Testis (tissue), 3 donors: ENCODE results near the gene PPP6R2. TPM values are rescaled to one million over a fixed set of nuclear protein-coding genes. Genes with fewer than 3 reads are reported as not detected.

Source experiments
- DNase-seq: peaks from one replicate; pipeline ENCODE4 v3.0.0-alpha.2; 2019
- H3K27ac ChIP-seq, 2 donors: fragments of 200-600 bp; sonication (generic); one replicate each; pipeline ENCODE4 v1.5.1; 2019
- H3K27me3 ChIP-seq: fragments of 200-600 bp; sonication (generic); one replicate; pipeline ENCODE4 v1.5.1; 2019
- H3K36me3 ChIP-seq: fragments of 200-600 bp; sonication (generic); one replicate; pipeline ENCODE4 v1.5.1; 2017; ENCODE audit warnings: low read depth; ENCODE audit errors: missing control alignments
- H3K4me1 ChIP-seq: fragments of 200-600 bp; sonication (generic); one replicate; pipeline ENCODE4 v1.5.1; 2019
- H3K4me3 ChIP-seq, 2 donors: fragments of 200-600 bp; sonication (generic); one replicate each; pipeline ENCODE4 v1.5.1; 2017 to 2019
- H3K9me3 ChIP-seq: fragments of 200-600 bp; sonication (generic); one replicate; pipeline ENCODE4 v1.5.1; 2017
- POLR2A ChIP-seq: fragments of 450-650 bp; IDR thresholded peaks from one replicate; pipeline ENCODE4 v1.6.1; 2017; ENCODE audit warnings: antibody characterized with exemption, mild to moderate bottlenecking, moderate library complexity
- WGBS, 2 donors: methylation state at CpG; one replicate each; pipeline ENCODE4 v1.1.5; 2018; 5-methylcytosine and 5-hydroxymethylcytosine counted together
- intact Hi-C: fragments of 100-400 bp; cut with DNase I; formaldehyde crosslinking; loops from one replicate; pipeline ENCODE4 v1.15.1; 2023; ENCODE audit warnings: low total_unique reads
- polyA plus RNA-seq: library from polyadenylated mRNA; stranded (reverse); fragments of 350-450 nt; fragmentation: Illumina TruSeq; extraction: RNeasy Lipid Tissue Mini Kit (QIAGEN cat#74804); gene quantifications from one replicate; pipeline ENCODE4 v1.2.3, GENCODE V29; 2014; ENCODE audit warnings: low read depth, low replicate concordance; ENCODE audit not compliant: insufficient read depth
- total RNA-seq, 2 donors: library from RNA; depleted of rRNA; stranded (reverse); fragments of >200 nt; gene quantifications; one replicate each; pipeline ENCODE4 v1.2.3, GENCODE V29; 2016
- TF ChIP-seq, protein P1 (sequence below), 3 experiments: fragments of 450-650 bp in 2 of 3; fragments of 200-600 bp in 1 of 3; sonication (generic) in 1 of 3; IDR thresholded peaks; one replicate each; pipeline ENCODE4 v1.5.1; 2016 to 2019; ENCODE audit warnings: antibody characterized with exemption in 3 of 3, mild to moderate bottlenecking in 2 of 3, moderate library complexity in 1 of 3

PPP6R2 gene
- total and polyA plus RNA-seq, 3 donors from 2014 or later = 123 to 142 (median 138) TPM

DNA sequence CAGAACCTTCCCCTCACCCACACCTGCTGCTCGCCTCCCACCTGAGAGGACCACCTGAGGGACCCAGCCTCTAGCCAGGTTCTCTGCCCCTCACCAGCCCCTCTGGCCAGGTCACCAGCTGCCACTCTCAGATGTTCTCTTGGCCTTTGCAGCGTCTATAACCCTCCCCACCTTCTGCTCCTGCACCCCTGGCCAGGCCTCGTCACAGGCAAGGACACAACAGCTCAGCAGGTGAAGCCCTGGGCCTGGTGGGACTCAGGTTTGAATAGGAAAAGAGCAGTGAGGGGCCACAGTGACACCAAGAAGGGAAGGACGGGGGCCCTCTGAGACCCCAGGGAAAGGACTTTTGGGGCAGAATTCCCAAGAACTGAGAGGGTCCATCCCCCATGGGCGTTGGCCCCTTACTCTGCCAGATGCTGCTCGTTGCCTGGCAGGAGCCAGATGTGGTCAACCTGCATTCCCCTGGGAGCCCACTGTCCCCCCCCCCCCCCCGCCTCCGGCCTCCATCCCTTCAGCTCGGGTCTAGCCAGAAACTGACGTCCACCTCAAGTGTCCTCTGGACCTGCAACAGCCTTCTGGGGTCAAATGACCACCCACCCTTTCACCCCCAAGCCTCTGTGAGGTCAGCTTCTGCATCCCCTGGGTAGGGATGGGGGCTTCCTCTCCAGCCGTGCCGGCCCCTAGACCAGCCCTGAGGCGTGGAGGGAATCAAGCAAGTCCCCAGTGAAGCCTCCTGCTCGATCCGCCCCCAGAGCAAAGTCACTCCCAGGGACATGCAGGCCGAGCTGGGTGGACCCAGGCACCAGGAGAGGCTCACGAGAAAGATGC lies 103.0 kb downstream of the PPP6R2 start:
- H3K27me3 ChIP-seq = no peaks in the 10 kb centered on the region
- H3K4me1 ChIP-seq = peaks cover 9% of the 10 kb centered on the region
- 88 to 93% methylated on average over 13 to 17 of the region's 17 CpGs for WGBS, 2 donors
- no peaks in the 10 kb centered on the region for H3K9me3 ChIP-seq
- no peak for DNase-seq
- intact Hi-C loops = no loop called here
- H3K36me3 ChIP-seq = no peaks in the 10 kb centered on the region
- H3K4me3 ChIP-seq = no peak overlapping the region
- TF ChIP-seq, protein P1, sequence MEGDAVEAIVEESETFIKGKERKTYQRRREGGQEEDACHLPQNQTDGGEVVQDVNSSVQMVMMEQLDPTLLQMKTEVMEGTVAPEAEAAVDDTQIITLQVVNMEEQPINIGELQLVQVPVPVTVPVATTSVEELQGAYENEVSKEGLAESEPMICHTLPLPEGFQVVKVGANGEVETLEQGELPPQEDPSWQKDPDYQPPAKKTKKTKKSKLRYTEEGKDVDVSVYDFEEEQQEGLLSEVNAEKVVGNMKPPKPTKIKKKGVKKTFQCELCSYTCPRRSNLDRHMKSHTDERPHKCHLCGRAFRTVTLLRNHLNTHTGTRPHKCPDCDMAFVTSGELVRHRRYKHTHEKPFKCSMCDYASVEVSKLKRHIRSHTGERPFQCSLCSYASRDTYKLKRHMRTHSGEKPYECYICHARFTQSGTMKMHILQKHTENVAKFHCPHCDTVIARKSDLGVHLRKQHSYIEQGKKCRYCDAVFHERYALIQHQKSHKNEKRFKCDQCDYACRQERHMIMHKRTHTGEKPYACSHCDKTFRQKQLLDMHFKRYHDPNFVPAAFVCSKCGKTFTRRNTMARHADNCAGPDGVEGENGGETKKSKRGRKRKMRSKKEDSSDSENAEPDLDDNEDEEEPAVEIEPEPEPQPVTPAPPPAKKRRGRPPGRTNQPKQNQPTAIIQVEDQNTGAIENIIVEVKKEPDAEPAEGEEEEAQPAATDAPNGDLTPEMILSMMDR (IDR thresholded peaks at IDR 0.05) = no peak
- TF ChIP-seq POLR2A = no peak
- H3K27ac ChIP-seq = no peak overlapping the region

DNA sequence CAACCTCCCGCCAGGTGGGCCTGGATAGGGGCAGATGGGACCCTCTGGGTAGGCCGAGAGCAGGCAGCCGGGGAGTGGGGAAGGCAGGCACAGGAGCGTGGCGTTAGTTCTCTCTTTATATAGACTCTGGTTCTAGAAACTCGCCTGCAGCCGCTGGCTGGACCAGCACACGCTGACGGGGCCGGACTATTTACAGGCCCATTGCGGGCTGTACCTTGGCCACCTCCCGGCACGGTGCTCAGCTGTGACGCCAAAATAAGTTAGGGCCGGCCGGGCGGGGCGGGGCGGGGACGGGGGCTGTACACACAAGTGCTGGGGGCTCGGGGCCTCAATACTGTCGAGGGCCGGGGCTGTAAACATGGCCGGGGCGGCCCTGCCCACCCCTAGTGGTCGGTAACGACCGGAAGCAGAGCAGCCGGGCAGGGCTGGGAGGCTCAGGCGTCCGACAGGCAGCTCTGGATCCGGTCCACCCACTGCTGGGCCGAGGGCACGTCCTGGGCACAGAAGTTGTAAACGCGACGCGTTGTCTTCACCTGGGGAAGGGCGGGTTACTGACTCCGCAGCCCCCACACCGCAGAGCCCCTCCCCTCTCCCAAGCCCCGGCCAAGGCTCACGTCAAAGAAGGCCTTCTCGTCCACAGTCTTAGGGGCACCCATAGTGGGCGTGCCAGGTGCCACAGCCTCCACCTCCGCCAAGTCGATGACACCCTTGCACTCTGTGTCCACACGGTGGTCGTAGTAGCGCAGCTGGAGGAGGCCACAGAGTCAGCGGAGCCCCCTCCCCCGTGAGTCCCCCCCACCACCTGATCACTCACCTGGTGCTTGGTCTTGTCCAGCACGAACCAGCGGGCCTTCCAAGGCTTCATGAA lies 103.8 kb downstream of the PPP6R2 start:
- intact Hi-C loops = no loop called here
- H3K27me3 ChIP-seq = no peaks in the 10 kb centered on the region
- no peak overlapping the region for H3K27ac ChIP-seq
- no peaks in the 10 kb centered on the region for H3K9me3 ChIP-seq
- no peak for DNase-seq
- H3K4me3 ChIP-seq = no peak overlapping the region
- 91 to 92% methylated on average over 31 to 54 of the region's 54 CpGs for WGBS, 2 donors
- peaks cover 9% of the 10 kb centered on the region for H3K4me1 ChIP-seq
- no peaks in the 10 kb centered on the region for H3K36me3 ChIP-seq
- no peak for TF ChIP-seq POLR2A
- TF ChIP-seq, protein P1 (IDR thresholded peaks at IDR 0.05) = no peak

DNA sequence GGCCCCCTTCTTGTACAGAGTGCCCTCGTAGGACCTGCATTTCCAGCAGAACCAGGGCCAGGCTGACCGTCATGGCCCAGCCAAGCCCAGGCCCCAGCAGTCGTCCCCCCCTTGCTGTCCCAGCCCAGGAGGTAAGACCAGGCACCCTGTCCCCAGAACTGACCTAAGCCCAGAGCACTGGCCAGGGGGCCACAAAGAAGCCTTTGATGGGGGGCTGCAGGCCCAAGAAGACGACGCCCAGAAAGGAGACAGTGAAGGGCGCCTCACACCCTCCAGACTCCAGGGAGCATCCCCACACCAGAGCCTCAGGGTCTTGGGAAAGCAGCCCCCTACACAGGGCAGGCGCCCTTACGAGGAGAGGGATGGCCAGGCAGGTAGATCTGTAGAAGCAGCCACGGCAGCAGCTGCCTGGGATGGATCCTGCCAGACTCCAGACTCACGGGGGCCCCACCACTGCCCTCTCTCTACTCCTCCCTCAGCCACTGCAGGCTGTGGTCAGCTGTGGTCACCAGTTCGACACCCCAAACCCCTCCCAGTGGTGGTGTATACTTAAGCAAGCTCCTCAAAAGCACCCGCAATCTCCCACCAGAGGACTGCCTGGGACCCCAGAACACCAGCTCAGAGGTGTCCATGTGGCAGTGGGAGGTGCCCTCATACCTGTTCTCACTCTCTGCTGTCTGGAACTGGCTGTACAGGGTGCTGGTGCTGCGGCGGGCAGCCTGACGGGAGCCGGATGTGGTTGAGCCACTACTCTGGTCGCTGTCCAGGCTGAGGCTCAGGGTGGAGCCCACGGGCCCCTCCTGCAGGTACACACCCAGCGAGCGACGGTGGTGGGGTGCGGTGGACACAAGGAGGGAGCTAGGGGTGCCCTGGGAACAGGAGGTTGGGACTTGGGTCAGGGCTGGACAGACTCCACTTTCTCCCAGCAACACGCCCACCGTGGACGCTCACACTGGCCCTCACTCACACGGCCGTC lies 104.7 kb downstream of the PPP6R2 start:
- H3K36me3 ChIP-seq = no peaks in the 10 kb centered on the region

DNA sequence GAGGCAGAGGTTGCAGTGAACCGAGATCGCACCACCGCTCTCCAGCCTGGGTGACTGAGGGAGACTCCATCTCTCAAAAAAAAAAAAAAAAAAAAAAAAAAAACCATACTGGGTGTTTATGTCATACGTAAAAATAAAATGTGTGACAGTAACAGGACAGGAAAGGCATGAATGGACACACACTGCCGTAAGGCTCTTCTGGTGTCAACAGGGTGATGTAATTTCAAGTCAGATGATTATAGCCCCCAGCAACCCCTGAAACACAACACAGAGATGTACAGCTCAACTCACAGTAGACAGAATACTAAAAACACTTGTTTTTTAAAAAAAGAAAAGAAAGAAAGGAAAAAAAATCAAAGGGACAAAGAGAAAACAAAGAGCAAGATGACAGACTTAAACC lies 109.5 kb downstream of the PPP6R2 start:
- 84 to 90% methylated on average over 2 to 5 of the region's 5 CpGs for WGBS, 2 donors

More for the DNA sequence above, 104.7 kb downstream of the PPP6R2 start:
- WGBS, 2 donors = 90 to 97% methylated on average over 13 to 27 of the region's 27 CpGs
- intact Hi-C loops = no loop called here
- H3K4me1 ChIP-seq = peaks cover 9% of the 10 kb centered on the region
- H3K4me3 ChIP-seq = no peak overlapping the region
- H3K9me3 ChIP-seq = no peaks in the 10 kb centered on the region
- TF ChIP-seq, protein P1 (IDR thresholded peaks at IDR 0.05) = no peak
- no peak for TF ChIP-seq POLR2A
- no peak for DNase-seq
- no peak overlapping the region for H3K27ac ChIP-seq
- no peaks in the 10 kb centered on the region for H3K27me3 ChIP-seq

More for the DNA sequence above, 109.5 kb downstream of the PPP6R2 start:
- Histone ChIP-seq H3K4me1 (no peaks in the 10 kb centered on the region), H3K9me3 (no peaks in the 10 kb centered on the region), H3K36me3 (no peaks in the 10 kb centered on the region), H3K27me3 (no peaks in the 10 kb centered on the region), H3K27ac (no peak overlapping the region), H3K4me3 (no peak overlapping the region)
- intact Hi-C loops = no loop called here
- DNase-seq = no peak
- TF ChIP-seq POLR2A = no peak
- TF ChIP-seq, protein P1 (IDR thresholded peaks at IDR 0.05) = no peak
